ENCODE measurements around the gene RGS4.

The RGS4 gene

DNA sequence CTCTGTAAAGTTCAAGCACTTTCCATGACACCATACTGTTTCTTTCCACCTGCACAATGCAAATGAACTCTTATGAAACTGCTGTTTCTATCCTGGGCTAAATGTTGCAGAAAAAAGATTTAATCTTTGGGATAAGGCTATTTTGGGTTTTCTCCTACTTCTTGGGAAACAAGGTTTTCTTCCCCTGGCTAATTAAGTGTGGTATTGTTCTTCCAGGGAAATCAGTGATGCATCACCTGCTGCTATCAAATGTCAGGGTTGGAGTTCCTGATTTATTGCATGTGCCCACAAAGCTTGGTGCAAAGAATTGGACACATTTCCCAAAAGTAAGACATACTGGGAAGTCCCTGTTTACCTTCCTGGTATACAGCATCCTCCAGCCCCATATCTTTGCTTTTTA is 6.0 kb upstream of the RGS4 start:
- TF ChIP-seq CTCF (IDR thresholded peaks at IDR 0.05; ENCODE audit: low read depth, low read length) = no peak
- no peak overlapping the region for H3K4me3 ChIP-seq (ENCODE audit: low read depth, low read length)
- in situ Hi-C loops (cut with HindIII; ENCODE audit: low sequenced_read_pairs) = no loop called here
- DNase-seq (ENCODE audit: low read depth, low spot score) = no peak

DNA sequence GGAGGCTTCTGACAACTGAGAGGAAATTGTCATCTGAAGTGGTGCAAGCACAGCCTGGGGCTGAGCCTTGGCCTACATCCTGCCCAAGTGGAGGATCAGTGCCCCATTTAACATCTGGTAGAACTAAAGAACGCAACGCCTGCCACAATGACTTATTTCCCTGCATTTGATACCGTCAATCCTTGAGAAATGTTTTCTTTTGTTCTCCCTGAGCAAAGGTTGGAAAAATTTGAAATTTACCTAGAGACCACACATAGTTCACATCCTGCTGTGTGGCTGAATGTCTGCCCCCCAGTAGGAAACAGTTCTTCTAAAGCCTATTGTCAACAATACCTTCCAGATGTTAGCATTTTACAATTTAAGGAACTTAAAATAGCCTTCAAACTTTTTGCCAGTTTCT is 5.6 kb upstream of the RGS4 start:
- TF ChIP-seq CTCF (IDR thresholded peaks at IDR 0.05; ENCODE audit: low read depth, low read length) = no peak
- in situ Hi-C loops (cut with HindIII; ENCODE audit: low sequenced_read_pairs) = no loop called here
- H3K4me3 ChIP-seq (ENCODE audit: low read depth, low read length) = no peak overlapping the region
- DNase-seq (ENCODE audit: low read depth, low spot score) = no peak

- in situ Hi-C loops (cut with HindIII; ENCODE audit: low sequenced_read_pairs) = no loop called here
Observed at GRCh38 chr1:163066168-163066567, 3.0 kb upstream of the RGS4 start.

DNA sequence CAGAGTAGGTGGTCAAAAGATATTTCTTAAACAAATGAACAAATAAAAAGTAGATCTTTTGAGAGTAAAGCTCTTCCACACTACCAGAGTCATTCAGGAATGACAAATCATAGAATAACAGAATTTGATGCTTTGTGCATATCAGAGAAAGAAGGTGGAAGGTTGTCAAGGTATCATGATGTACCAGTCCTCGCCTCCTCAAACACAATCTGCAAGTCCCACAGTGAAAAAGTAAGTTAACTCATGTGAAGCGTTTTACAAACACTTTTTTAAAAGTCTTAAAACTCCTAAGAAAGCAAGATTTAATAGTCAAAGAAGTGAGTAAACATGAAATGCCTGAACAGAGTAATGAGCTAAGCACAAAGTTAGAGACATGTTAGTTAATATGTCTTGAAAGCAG is 2.5 kb upstream of the RGS4 start:
- in situ Hi-C loops (cut with HindIII; ENCODE audit: low sequenced_read_pairs) = no loop called here
- no peak for DNase-seq (ENCODE audit: low read depth, low spot score)
- H3K4me3 ChIP-seq (ENCODE audit: low read depth, low read length) = no peak overlapping the region
- no peak for TF ChIP-seq CTCF (IDR thresholded peaks at IDR 0.05; ENCODE audit: low read depth, low read length)

More at GRCh38 chr1:163066168-163066567, 3.0 kb upstream of the RGS4 start:
- H3K4me3 ChIP-seq (ENCODE audit: low read depth, low read length) = no peak overlapping the region
- no peak for DNase-seq (ENCODE audit: low read depth, low spot score)
- no peak for TF ChIP-seq CTCF (IDR thresholded peaks at IDR 0.05; ENCODE audit: low read depth, low read length)

DNA sequence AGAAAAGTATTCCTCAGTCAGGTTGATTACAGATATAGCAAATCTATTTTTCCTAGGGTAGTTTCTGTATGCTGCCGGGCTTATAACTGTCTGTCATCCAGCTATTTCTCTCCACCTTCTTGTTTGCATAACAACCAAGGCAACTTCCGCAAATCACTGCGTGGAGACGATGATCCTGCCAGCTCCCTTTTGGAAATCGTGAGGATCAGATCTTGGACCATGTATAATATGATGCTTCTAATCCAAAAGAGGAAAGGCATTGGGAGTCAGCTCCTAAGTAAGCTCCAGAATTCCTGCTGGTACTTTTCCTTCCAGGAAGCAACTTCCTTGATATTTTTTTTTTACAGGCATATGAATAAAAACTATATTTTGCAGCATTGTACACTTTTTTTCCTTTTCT is 445 bp upstream of the RGS4 start:
- DNase-seq (ENCODE audit: low read depth, low spot score) = no peak
- in situ Hi-C loops (cut with HindIII; ENCODE audit: low sequenced_read_pairs) = no loop called here
- peak overlapping the region; percentile 87 for H3K4me3 ChIP-seq (ENCODE audit: low read depth, low read length)
- TF ChIP-seq CTCF (IDR thresholded peaks at IDR 0.05; ENCODE audit: low read depth, low read length) = no peak

- peak overlapping the region; percentile 87 for H3K4me3 ChIP-seq (ENCODE audit: low read depth, low read length)
- no peak for TF ChIP-seq CTCF (IDR thresholded peaks at IDR 0.05; ENCODE audit: low read depth, low read length)
- DNase-seq (ENCODE audit: low read depth, low spot score) = no peak
- in situ Hi-C loops (cut with HindIII; ENCODE audit: low sequenced_read_pairs) = no loop called here
Observed at GRCh38 chr1:163069655-163070277, 605 bp downstream of the RGS4 start.
